ENCODE results near the gene ETV5. TPM values are rescaled to one million over a fixed set of nuclear protein-coding genes. Genes with fewer than 3 reads are reported as not detected.

The ETV5 gene
- total RNA-seq, 1 donor from 2014 or later: 5.0 TPM

- Histone ChIP-seq H3K27ac (replicated peaks) (peak overlapping the region; percentile 88), H3K4me1 (peaks cover 34% of the 10 kb centered on the region), H3K36me3 (no peaks in the 10 kb centered on the region), H3K27me3 (ENCODE audit: low read depth) (peaks cover 9% of the 10 kb centered on the region), H3K9me3 (replicated peaks) (no peaks in the 10 kb centered on the region), H3K4me3 (peak overlapping the region; percentile 89)
- DNase-seq: peak; percentile 58
- intact Hi-C loops (cut with micrococcal nuclease): no loop called here
- TF ChIP-seq CTCF (IDR thresholded peaks at IDR 0.05; ENCODE audit: borderline replicate concordance): no peak
Observed at GRCh38 chr3:186107215-186108105, 1.4 kb downstream of the ETV5 start.

- no peak for TF ChIP-seq CTCF (IDR thresholded peaks at IDR 0.05; ENCODE audit: borderline replicate concordance)
- peaks cover 33% of the 10 kb centered on the region for H3K4me1 ChIP-seq
- H3K9me3 ChIP-seq (replicated peaks): no peaks in the 10 kb centered on the region
- no peaks in the 10 kb centered on the region for H3K27me3 ChIP-seq (ENCODE audit: low read depth)
- H3K27ac ChIP-seq (replicated peaks): no peak overlapping the region
- DNase-seq: no peak
- intact Hi-C loops (cut with micrococcal nuclease): no loop called here
- no peak overlapping the region for H3K4me3 ChIP-seq
- no peaks in the 10 kb centered on the region for H3K36me3 ChIP-seq
Observed at GRCh38 chr3:186105543-186105942, 3.3 kb downstream of the ETV5 start.

DNA sequence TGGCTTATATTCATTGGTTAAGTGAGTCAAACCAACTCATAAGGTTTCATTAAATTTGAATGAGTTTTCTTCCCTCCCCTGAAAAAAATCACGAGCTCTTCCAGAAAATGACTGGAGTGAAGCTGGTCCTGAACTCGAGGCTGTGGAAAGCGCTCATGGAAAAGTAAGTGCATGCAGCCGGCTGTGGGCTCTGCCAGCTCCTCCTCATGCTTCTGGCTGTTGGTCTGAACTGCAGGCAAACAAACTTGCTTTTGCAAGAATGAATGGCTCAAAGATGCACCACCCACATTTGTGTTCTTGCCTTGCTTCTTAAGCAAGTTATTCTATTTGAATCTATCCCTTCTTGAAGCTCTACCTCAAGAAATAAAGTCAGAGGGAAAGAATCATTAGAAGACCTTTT is 6.2 kb downstream of the ETV5 start:
- H3K9me3 ChIP-seq (replicated peaks): no peaks in the 10 kb centered on the region
- no peak for DNase-seq
- TF ChIP-seq CTCF (IDR thresholded peaks at IDR 0.05; ENCODE audit: borderline replicate concordance): no peak
- no peaks in the 10 kb centered on the region for H3K27me3 ChIP-seq (ENCODE audit: low read depth)
- no peaks in the 10 kb centered on the region for H3K36me3 ChIP-seq
- peaks cover 30% of the 10 kb centered on the region for H3K4me1 ChIP-seq
- intact Hi-C loops (cut with micrococcal nuclease): no loop called here
- no peak overlapping the region for H3K4me3 ChIP-seq
- H3K27ac ChIP-seq (replicated peaks): no peak overlapping the region

- no peak for DNase-seq
- H3K27ac ChIP-seq (replicated peaks): no peak overlapping the region
- H3K27me3 ChIP-seq (ENCODE audit: low read depth): no peaks in the 10 kb centered on the region
- H3K36me3 ChIP-seq: no peaks in the 10 kb centered on the region
- no peak overlapping the region for H3K4me3 ChIP-seq
- H3K9me3 ChIP-seq (replicated peaks): no peaks in the 10 kb centered on the region
- TF ChIP-seq CTCF (IDR thresholded peaks at IDR 0.05; ENCODE audit: borderline replicate concordance): no peak
- peaks cover 34% of the 10 kb centered on the region for H3K4me1 ChIP-seq
- intact Hi-C loops (cut with micrococcal nuclease): no loop called here
Observed at GRCh38 chr3:186100398-186100797, 8.5 kb downstream of the ETV5 start.

GRCh38 chr3:186099178-186099577 is 9.7 kb downstream of the ETV5 start:
- no peak for TF ChIP-seq CTCF (IDR thresholded peaks at IDR 0.05; ENCODE audit: borderline replicate concordance)
- Histone ChIP-seq H3K27me3 (ENCODE audit: low read depth) (no peaks in the 10 kb centered on the region), H3K36me3 (no peaks in the 10 kb centered on the region), H3K4me1 (peaks cover 34% of the 10 kb centered on the region), H3K9me3 (replicated peaks) (no peaks in the 10 kb centered on the region), H3K27ac (replicated peaks) (no peak overlapping the region), H3K4me3 (no peak overlapping the region)
- DNase-seq: peak; percentile 29
- intact Hi-C loops (cut with micrococcal nuclease): no loop called here

Measured in left ventricle myocardium inferior (tissue), 1 donor.